Measurements from ENCODE around the gene MRI1.
A peak's percentile ranks its signal among the peaks of the same experiment; 100 is the strongest.

The MRI1 gene

GRCh38 chr19:13723206-13723605 lies 41.1 kb upstream of the MRI1 start:
- no peak overlapping the region for H2AK5ac ChIP-seq (ENCODE audit: low read depth, low read length)
- no peaks in the 10 kb centered on the region for H3K4me1 ChIP-seq (ENCODE audit: control insufficient read depth in 2 of 2, insufficient read depth in 1 of 2, low read depth in 1 of 2, low read length in 2 of 2)
- DNase-seq (ENCODE audit: low spot score): no peak
- no peak overlapping the region for H3K4me2 ChIP-seq (ENCODE audit: insufficient read depth, low read length, poor library complexity, severe bottlenecking)
- H3K18ac ChIP-seq (ENCODE audit: low read length): no peak overlapping the region
- no CpG with 5 or more reads among the region's 5 CpGs for WGBS, 2 donors (ENCODE audit: extremely low coverage in 2 of 2, insufficient read length in 2 of 2, insufficient replicate concordance in 1 of 2)
- no peak overlapping the region for H3K4me3 ChIP-seq (ENCODE audit: low read length in 2 of 2)
- H3K36me3 ChIP-seq (replicated peaks in 1 of 2; ENCODE audit: control insufficient read depth in 2 of 2, insufficient read depth in 2 of 2, low read length in 2 of 2): no peaks in the 10 kb centered on the region
- no peaks in the 10 kb centered on the region for H3K27me3 ChIP-seq (ENCODE audit: control insufficient read depth in 3 of 3, insufficient read depth in 3 of 3, low read depth in 1 of 3, low read length in 3 of 3)
- no peak overlapping the region for H3K14ac ChIP-seq (ENCODE audit: low read length)
- no peak overlapping the region for H4K91ac ChIP-seq (ENCODE audit: low read depth, low read length, poor library complexity)
- H3K23ac ChIP-seq (ENCODE audit: low read depth, low read length, poor library complexity): no peak overlapping the region
- peaks cover 0 to 1% of the 10 kb centered on the region in 2 donors for H3K9me3 ChIP-seq (replicated peaks in 1 of 2; ENCODE audit: control insufficient read depth in 2 of 2, insufficient read depth in 1 of 2, low read depth in 1 of 2, low read length in 2 of 2)
- no peak overlapping the region for H3K9ac ChIP-seq (ENCODE audit: low read depth, low read length, poor library complexity)
- H2BK12ac ChIP-seq (ENCODE audit: low read length): no peak overlapping the region
- H4K8ac ChIP-seq (ENCODE audit: low read depth, low read length): no peak overlapping the region
- no peak overlapping the region for H3K27ac ChIP-seq (replicated peaks; ENCODE audit: low read length)
- H2BK120ac ChIP-seq (ENCODE audit: low read depth, low read length): no peak overlapping the region
- no peak overlapping the region for H2AFZ ChIP-seq (ENCODE audit: low read length)
- no peaks in the 10 kb centered on the region for H3K79me1 ChIP-seq (ENCODE audit: low read depth, low read length)
- H3K4ac ChIP-seq (ENCODE audit: low read length): no peak overlapping the region
- H2BK5ac ChIP-seq (ENCODE audit: low read length): no peak overlapping the region
- no peak overlapping the region for H2BK15ac ChIP-seq (ENCODE audit: low read length)

- H2BK15ac ChIP-seq (ENCODE audit: low read length): no peak overlapping the region
- no peak overlapping the region for H2AK5ac ChIP-seq (ENCODE audit: low read depth, low read length)
- H4K8ac ChIP-seq (ENCODE audit: low read depth, low read length): no peak overlapping the region
- H3K79me1 ChIP-seq (ENCODE audit: low read depth, low read length): no peaks in the 10 kb centered on the region
- H3K4me3 ChIP-seq (ENCODE audit: low read length in 2 of 2): no peak overlapping the region
- no peak overlapping the region for H3K14ac ChIP-seq (ENCODE audit: low read length)
- H4K91ac ChIP-seq (ENCODE audit: low read depth, low read length, poor library complexity): no peak overlapping the region
- no peak overlapping the region for H2BK120ac ChIP-seq (ENCODE audit: low read depth, low read length)
- peaks cover 0 to 2% of the 10 kb centered on the region in 2 donors for H3K4me1 ChIP-seq (ENCODE audit: control insufficient read depth in 2 of 2, insufficient read depth in 1 of 2, low read depth in 1 of 2, low read length in 2 of 2)
- H3K9me3 ChIP-seq (replicated peaks in 1 of 2; ENCODE audit: control insufficient read depth in 2 of 2, insufficient read depth in 1 of 2, low read depth in 1 of 2, low read length in 2 of 2): no peaks in the 10 kb centered on the region
- no peak overlapping the region for H3K27ac ChIP-seq (replicated peaks; ENCODE audit: low read length)
- WGBS, 2 donors (ENCODE audit: extremely low coverage in 2 of 2, insufficient read length in 2 of 2, insufficient replicate concordance in 1 of 2): no CpG with 5 or more reads among the region's 5 CpGs
- no peak overlapping the region for H3K4ac ChIP-seq (ENCODE audit: low read length)
- no peak for DNase-seq (ENCODE audit: low spot score)
- H3K18ac ChIP-seq (ENCODE audit: low read length): no peak overlapping the region
- no peak overlapping the region for H2AFZ ChIP-seq (ENCODE audit: low read length)
- H2BK5ac ChIP-seq (ENCODE audit: low read length): no peak overlapping the region
- H3K9ac ChIP-seq (ENCODE audit: low read depth, low read length, poor library complexity): no peak overlapping the region
- no peaks in the 10 kb centered on the region for H3K27me3 ChIP-seq (ENCODE audit: control insufficient read depth in 3 of 3, insufficient read depth in 3 of 3, low read depth in 1 of 3, low read length in 3 of 3)
- no peak overlapping the region for H3K4me2 ChIP-seq (ENCODE audit: insufficient read depth, low read length, poor library complexity, severe bottlenecking)
- no peaks in the 10 kb centered on the region for H3K36me3 ChIP-seq (replicated peaks in 1 of 2; ENCODE audit: control insufficient read depth in 2 of 2, insufficient read depth in 2 of 2, low read length in 2 of 2)
- no peak overlapping the region for H2BK12ac ChIP-seq (ENCODE audit: low read length)
- no peak overlapping the region for H3K23ac ChIP-seq (ENCODE audit: low read depth, low read length, poor library complexity)
These were observed 38.0 kb upstream of the MRI1 start for GRCh38 chr19:13726323-13726722.

- H2BK15ac ChIP-seq (ENCODE audit: low read length): peak overlapping the region; percentile 67
- no peaks in the 10 kb centered on the region for H3K79me1 ChIP-seq (ENCODE audit: low read depth, low read length)
- no peak overlapping the region for H2AK5ac ChIP-seq (ENCODE audit: low read depth, low read length)
- no peaks in the 10 kb centered on the region for H3K27me3 ChIP-seq (ENCODE audit: control insufficient read depth in 3 of 3, insufficient read depth in 3 of 3, low read depth in 1 of 3, low read length in 3 of 3)
- H3K4me2 ChIP-seq (ENCODE audit: insufficient read depth, low read length, poor library complexity, severe bottlenecking): no peak overlapping the region
- H3K36me3 ChIP-seq (replicated peaks in 1 of 2; ENCODE audit: control insufficient read depth in 2 of 2, insufficient read depth in 2 of 2, low read length in 2 of 2): no peaks in the 10 kb centered on the region
- H3K14ac ChIP-seq (ENCODE audit: low read length): no peak overlapping the region
- no peaks in the 10 kb centered on the region for H3K9me3 ChIP-seq (replicated peaks in 1 of 2; ENCODE audit: control insufficient read depth in 2 of 2, insufficient read depth in 1 of 2, low read depth in 1 of 2, low read length in 2 of 2)
- H3K27ac ChIP-seq (replicated peaks; ENCODE audit: low read length): no peak overlapping the region
- H4K8ac ChIP-seq (ENCODE audit: low read depth, low read length): no peak overlapping the region
- peak overlapping the region; percentile 61 for H2BK120ac ChIP-seq (ENCODE audit: low read depth, low read length)
- no peak overlapping the region for H3K4me3 ChIP-seq (ENCODE audit: low read length in 2 of 2)
- H2BK5ac ChIP-seq (ENCODE audit: low read length): no peak overlapping the region
- H3K4me1 ChIP-seq (ENCODE audit: control insufficient read depth in 2 of 2, insufficient read depth in 1 of 2, low read depth in 1 of 2, low read length in 2 of 2): peaks cover 3 to 5% of the 10 kb centered on the region in 2 donors
- H4K91ac ChIP-seq (ENCODE audit: low read depth, low read length, poor library complexity): no peak overlapping the region
- H2AFZ ChIP-seq (ENCODE audit: low read length): no peak overlapping the region
- no CpG with 5 or more reads among the region's 8 CpGs for WGBS, 2 donors (ENCODE audit: extremely low coverage in 2 of 2, insufficient read length in 2 of 2, insufficient replicate concordance in 1 of 2)
- H3K18ac ChIP-seq (ENCODE audit: low read length): no peak overlapping the region
- no peak overlapping the region for H2BK12ac ChIP-seq (ENCODE audit: low read length)
- DNase-seq (ENCODE audit: low spot score): no peak
- H3K9ac ChIP-seq (ENCODE audit: low read depth, low read length, poor library complexity): no peak overlapping the region
- no peak overlapping the region for H3K4ac ChIP-seq (ENCODE audit: low read length)
- no peak overlapping the region for H3K23ac ChIP-seq (ENCODE audit: low read depth, low read length, poor library complexity)
These were observed 36.5 kb upstream of the MRI1 start for GRCh38 chr19:13727798-13728197.

DNA sequence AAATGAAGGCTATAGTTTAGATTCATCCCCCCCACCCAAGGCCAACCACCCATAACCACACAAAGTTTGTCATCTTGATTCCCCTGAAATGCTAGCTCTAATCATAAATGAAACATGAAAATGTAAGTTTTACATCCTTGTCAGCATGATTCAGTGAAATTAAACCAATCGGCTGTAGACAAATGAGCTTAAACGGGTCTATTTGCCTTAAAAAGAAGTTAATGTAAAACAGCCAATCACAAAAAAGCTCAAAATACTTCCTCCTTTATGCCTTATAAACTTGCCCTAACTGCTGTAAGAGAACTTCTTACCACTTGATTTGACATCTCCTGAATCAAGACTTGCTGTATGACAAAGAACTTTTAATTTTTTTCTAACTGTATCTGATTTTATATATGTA lies 34.5 kb upstream of the MRI1 start:
- Histone ChIP-seq H3K27ac (replicated peaks; ENCODE audit: low read length) (no peak overlapping the region), H2BK120ac (ENCODE audit: low read depth, low read length) (no peak overlapping the region), H3K18ac (ENCODE audit: low read length) (no peak overlapping the region), H2BK12ac (ENCODE audit: low read length) (no peak overlapping the region), H2AK5ac (ENCODE audit: low read depth, low read length) (no peak overlapping the region), H3K4ac (ENCODE audit: low read length) (no peak overlapping the region), H3K79me1 (ENCODE audit: low read depth, low read length) (no peaks in the 10 kb centered on the region), H3K4me2 (ENCODE audit: insufficient read depth, low read length, poor library complexity, severe bottlenecking) (no peak overlapping the region), H4K8ac (ENCODE audit: low read depth, low read length) (no peak overlapping the region), H2BK5ac (ENCODE audit: low read length) (no peak overlapping the region), H2BK15ac (ENCODE audit: low read length) (no peak overlapping the region), H3K27me3 (ENCODE audit: control insufficient read depth in 3 of 3, insufficient read depth in 3 of 3, low read depth in 1 of 3, low read length in 3 of 3) (no peaks in the 10 kb centered on the region), H3K14ac (ENCODE audit: low read length) (no peak overlapping the region), H3K4me1 (ENCODE audit: control insufficient read depth in 2 of 2, insufficient read depth in 1 of 2, low read depth in 1 of 2, low read length in 2 of 2) (peaks cover 3 to 5% of the 10 kb centered on the region in 2 donors), H3K9me3 (replicated peaks in 1 of 2; ENCODE audit: control insufficient read depth in 2 of 2, insufficient read depth in 1 of 2, low read depth in 1 of 2, low read length in 2 of 2) (no peaks in the 10 kb centered on the region), H3K9ac (ENCODE audit: low read depth, low read length, poor library complexity) (no peak overlapping the region), H4K91ac (ENCODE audit: low read depth, low read length, poor library complexity) (no peak overlapping the region), H2AFZ (ENCODE audit: low read length) (no peak overlapping the region), H3K23ac (ENCODE audit: low read depth, low read length, poor library complexity) (no peak overlapping the region), H3K4me3 (ENCODE audit: low read length in 2 of 2) (no peak overlapping the region), H3K36me3 (replicated peaks in 1 of 2; ENCODE audit: control insufficient read depth in 2 of 2, insufficient read depth in 2 of 2, low read length in 2 of 2) (peaks cover 0 to 13% of the 10 kb centered on the region in 2 donors)
- WGBS, 2 donors (ENCODE audit: extremely low coverage in 2 of 2, insufficient read length in 2 of 2, insufficient replicate concordance in 1 of 2): no CpG with 5 or more reads among the region's 2 CpGs
- no peak for DNase-seq (ENCODE audit: low spot score)

Measured in neuronal stem cell (in vitro differentiated cells).